ENCODE data around the gene MAP7. TPM values are rescaled to one million over a fixed set of nuclear protein-coding genes. Genes with fewer than 3 reads are reported as not detected.
A peak's percentile ranks its signal among the peaks of the same experiment; 100 is the strongest.

The MAP7 gene
- polyA plus RNA-seq, 1 donor: 37.2 TPM

DNA sequence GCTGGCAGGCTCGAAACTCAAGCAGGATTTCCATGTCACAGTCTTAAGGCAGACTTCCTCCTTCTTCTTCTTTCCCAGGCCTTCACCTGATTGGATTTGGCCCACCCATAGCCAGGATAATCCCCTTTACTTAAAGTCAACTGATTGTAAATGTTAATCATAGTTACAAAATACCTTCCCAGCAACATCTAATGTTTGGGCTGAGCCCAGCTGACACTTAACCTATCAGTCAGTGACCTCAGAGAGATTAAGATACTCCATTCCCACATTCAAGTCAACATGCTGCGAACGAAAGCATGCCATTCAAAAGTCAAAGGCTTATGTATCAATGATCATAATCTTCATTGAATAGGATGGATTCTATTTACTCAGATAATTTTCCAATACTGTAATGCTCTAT, 16.0 kb downstream of the MAP7 start:
- Histone ChIP-seq H3K9me3 (ENCODE audit: control insufficient read depth, low read depth, low read length) (no peaks in the 10 kb centered on the region), H3K27me3 (ENCODE audit: control insufficient read depth, insufficient read depth, low read length) (no peaks in the 10 kb centered on the region), H3K27ac (ENCODE audit: low read length) (no peak overlapping the region), H3K4me1 (ENCODE audit: control insufficient read depth, insufficient read depth, low read length) (no peaks in the 10 kb centered on the region), H3K36me3 (ENCODE audit: control insufficient read depth, insufficient read depth, low read length) (no peaks in the 10 kb centered on the region), H3K4me3 (ENCODE audit: low read length) (no peak overlapping the region)
- WGBS (ENCODE audit: insufficient coverage, low lambda C conversion rate): 50% methylated on average over 2 of the region's 3 CpGs
- no peak for DNase-seq

DNA sequence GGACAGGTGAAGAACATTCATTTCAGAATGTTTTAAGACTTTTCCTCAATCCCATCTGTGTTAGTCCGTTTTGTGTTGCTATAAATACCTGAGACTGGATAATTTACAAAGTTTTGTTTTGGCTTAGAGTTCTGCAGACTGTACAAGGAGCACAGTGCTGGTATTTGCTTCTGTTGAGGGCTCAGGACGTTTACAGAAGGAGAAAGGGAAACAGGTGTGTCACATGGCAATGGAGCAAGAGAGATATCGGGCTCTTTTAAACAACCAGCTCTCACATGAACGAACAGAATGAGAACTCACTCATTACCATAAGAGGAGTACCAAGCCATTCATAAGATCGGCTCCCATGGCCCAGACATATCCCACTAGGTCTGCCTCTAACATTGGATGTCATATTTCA, 16.7 kb downstream of the MAP7 start:
- Histone ChIP-seq H3K27ac (ENCODE audit: low read length) (no peak overlapping the region), H3K27me3 (ENCODE audit: control insufficient read depth, insufficient read depth, low read length) (no peaks in the 10 kb centered on the region), H3K4me1 (ENCODE audit: control insufficient read depth, insufficient read depth, low read length) (no peaks in the 10 kb centered on the region), H3K9me3 (ENCODE audit: control insufficient read depth, low read depth, low read length) (no peaks in the 10 kb centered on the region), H3K36me3 (ENCODE audit: control insufficient read depth, insufficient read depth, low read length) (no peaks in the 10 kb centered on the region), H3K4me3 (ENCODE audit: low read length) (no peak overlapping the region)
- DNase-seq: no peak
- WGBS (ENCODE audit: insufficient coverage, low lambda C conversion rate): no CpG with 5 or more reads among the region's 5 CpGs

DNA sequence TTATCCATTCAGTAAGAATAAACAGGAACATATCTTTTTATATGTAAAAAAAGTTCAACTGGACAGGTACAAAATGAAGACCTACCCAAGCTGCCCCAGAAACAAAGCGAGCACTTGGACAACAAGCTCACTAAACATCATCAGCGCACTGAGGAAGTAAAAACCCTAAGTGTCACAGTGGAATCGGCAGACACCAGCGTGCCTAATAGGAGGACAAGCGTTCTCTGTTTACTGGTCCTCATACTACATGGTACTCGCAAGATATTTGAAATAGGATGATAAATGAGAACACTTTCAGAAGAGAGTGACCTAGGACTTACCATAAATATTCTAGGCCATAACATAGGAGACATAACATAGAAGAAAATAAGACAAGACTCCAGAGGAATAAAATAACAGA, 18.2 kb downstream of the MAP7 start:
- H3K36me3 ChIP-seq (ENCODE audit: control insufficient read depth, insufficient read depth, low read length): no peaks in the 10 kb centered on the region
- no peak overlapping the region for H3K27ac ChIP-seq (ENCODE audit: low read length)
- 100% methylated on average over 1 of the region's 6 CpGs for WGBS (ENCODE audit: insufficient coverage, low lambda C conversion rate)

DNA sequence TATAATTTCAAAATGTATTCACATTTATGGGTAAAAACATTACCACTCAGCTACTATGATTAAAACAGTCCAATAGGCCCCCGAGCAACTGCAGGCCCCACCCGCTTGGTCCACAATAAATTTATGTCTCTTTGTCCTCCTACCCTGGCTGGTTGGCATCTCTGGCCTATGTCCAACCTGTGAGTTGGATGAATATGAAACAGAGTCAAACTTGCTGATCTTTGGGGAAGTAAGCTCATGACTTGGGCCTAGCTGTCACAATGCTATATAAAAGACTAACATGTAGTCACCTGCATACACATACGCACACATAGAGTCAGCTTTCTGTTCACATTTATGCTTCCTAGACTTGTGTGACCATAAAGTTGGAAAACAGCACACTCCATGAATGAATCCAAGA, 20.5 kb downstream of the MAP7 start:
- DNase-seq: no peak
- Histone ChIP-seq H3K4me3 (ENCODE audit: low read length) (no peak overlapping the region), H3K9me3 (ENCODE audit: control insufficient read depth, low read depth, low read length) (no peaks in the 10 kb centered on the region), H3K27ac (ENCODE audit: low read length) (no peak overlapping the region), H3K4me1 (ENCODE audit: control insufficient read depth, insufficient read depth, low read length) (no peaks in the 10 kb centered on the region), H3K36me3 (ENCODE audit: control insufficient read depth, insufficient read depth, low read length) (no peaks in the 10 kb centered on the region), H3K27me3 (ENCODE audit: control insufficient read depth, insufficient read depth, low read length) (no peaks in the 10 kb centered on the region)
- no CpG with 5 or more reads among the region's 3 CpGs for WGBS (ENCODE audit: insufficient coverage, low lambda C conversion rate)

More for the DNA sequence above, 18.2 kb downstream of the MAP7 start:
- DNase-seq: no peak
- H3K27me3 ChIP-seq (ENCODE audit: control insufficient read depth, insufficient read depth, low read length): no peaks in the 10 kb centered on the region
- H3K9me3 ChIP-seq (ENCODE audit: control insufficient read depth, low read depth, low read length): no peaks in the 10 kb centered on the region
- H3K4me3 ChIP-seq (ENCODE audit: low read length): no peak overlapping the region
- no peaks in the 10 kb centered on the region for H3K4me1 ChIP-seq (ENCODE audit: control insufficient read depth, insufficient read depth, low read length)

DNA sequence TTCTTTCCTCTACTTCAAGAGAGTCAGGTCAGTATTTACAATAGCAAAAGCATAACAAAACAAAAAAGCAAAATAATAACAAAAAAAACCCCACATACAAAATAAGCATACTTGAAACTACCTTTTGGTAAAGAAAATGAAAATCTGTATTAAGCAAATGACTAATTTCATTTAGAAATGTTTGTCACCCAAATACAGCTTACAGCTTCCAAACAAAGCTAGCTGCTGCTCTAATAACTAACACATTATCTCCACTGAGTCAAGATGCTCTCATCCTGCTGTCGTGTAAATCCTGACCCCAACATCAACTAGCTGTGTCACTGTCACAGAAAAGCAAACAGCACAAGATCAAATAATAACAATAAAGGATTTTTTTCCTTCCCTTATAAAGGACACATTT, 21.7 kb downstream of the MAP7 start:
- no peaks in the 10 kb centered on the region for H3K9me3 ChIP-seq (ENCODE audit: control insufficient read depth, low read depth, low read length)
- DNase-seq: no peak
- H3K4me3 ChIP-seq (ENCODE audit: low read length): no peak overlapping the region
- H3K27me3 ChIP-seq (ENCODE audit: control insufficient read depth, insufficient read depth, low read length): no peaks in the 10 kb centered on the region
- WGBS (ENCODE audit: insufficient coverage, low lambda C conversion rate): 43% methylated on average over 1 of the region's 1 CpG
- H3K4me1 ChIP-seq (ENCODE audit: control insufficient read depth, insufficient read depth, low read length): no peaks in the 10 kb centered on the region
- no peak overlapping the region for H3K27ac ChIP-seq (ENCODE audit: low read length)
- no peaks in the 10 kb centered on the region for H3K36me3 ChIP-seq (ENCODE audit: control insufficient read depth, insufficient read depth, low read length)

DNA sequence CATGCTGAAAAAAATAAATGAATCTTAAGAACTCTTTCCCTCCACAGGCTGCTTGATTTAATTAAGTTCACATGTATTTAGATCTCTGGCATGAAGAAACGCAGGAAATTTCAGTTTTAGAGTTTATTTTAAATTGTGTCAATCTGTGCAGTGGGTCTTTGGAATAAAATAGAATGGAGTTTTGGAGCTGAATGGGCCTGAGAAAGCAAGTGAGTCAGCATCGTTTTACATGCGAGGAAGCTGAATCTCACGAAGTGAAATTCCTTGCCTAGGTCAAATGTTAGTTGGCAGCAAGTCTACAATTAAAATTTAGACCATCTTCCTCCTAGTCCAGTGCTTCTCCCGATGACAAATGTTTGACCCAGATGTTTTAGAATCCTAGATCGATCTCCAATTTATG, 22.4 kb downstream of the MAP7 start:
- 100% methylated on average over 1 of the region's 6 CpGs for WGBS (ENCODE audit: insufficient coverage, low lambda C conversion rate)
- Histone ChIP-seq H3K27ac (ENCODE audit: low read length) (no peak overlapping the region), H3K4me3 (ENCODE audit: low read length) (no peak overlapping the region), H3K4me1 (ENCODE audit: control insufficient read depth, insufficient read depth, low read length) (no peaks in the 10 kb centered on the region), H3K9me3 (ENCODE audit: control insufficient read depth, low read depth, low read length) (no peaks in the 10 kb centered on the region), H3K27me3 (ENCODE audit: control insufficient read depth, insufficient read depth, low read length) (no peaks in the 10 kb centered on the region), H3K36me3 (ENCODE audit: control insufficient read depth, insufficient read depth, low read length) (no peaks in the 10 kb centered on the region)
- DNase-seq: no peak

DNA sequence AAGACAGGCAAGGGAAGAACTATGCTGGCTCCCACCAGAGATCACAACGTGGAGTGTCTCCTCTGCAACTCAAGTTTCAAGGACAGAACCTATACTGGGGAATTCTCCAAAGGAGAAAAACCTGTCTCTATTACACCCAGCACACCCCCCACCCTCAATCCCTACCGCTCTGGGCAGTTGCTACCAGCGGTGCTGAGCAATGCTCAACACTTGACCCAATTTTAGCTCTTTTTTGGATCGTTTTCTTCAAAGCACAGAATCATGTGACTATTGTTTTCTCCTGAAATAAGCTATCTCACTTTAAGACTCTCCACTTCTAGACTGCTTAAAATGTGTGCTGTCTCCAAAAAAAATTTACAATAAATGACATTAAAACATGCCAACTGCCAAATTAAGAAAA, 23.3 kb downstream of the MAP7 start:
- 14% methylated on average over 1 of the region's 4 CpGs for WGBS (ENCODE audit: insufficient coverage, low lambda C conversion rate)
- peaks cover 1% of the 10 kb centered on the region for H3K4me1 ChIP-seq (ENCODE audit: control insufficient read depth, insufficient read depth, low read length)
- H3K36me3 ChIP-seq (ENCODE audit: control insufficient read depth, insufficient read depth, low read length): no peaks in the 10 kb centered on the region
- no peaks in the 10 kb centered on the region for H3K9me3 ChIP-seq (ENCODE audit: control insufficient read depth, low read depth, low read length)
- no peaks in the 10 kb centered on the region for H3K27me3 ChIP-seq (ENCODE audit: control insufficient read depth, insufficient read depth, low read length)
- H3K4me3 ChIP-seq (ENCODE audit: low read length): no peak overlapping the region
- no peak for DNase-seq
- no peak overlapping the region for H3K27ac ChIP-seq (ENCODE audit: low read length)

DNA sequence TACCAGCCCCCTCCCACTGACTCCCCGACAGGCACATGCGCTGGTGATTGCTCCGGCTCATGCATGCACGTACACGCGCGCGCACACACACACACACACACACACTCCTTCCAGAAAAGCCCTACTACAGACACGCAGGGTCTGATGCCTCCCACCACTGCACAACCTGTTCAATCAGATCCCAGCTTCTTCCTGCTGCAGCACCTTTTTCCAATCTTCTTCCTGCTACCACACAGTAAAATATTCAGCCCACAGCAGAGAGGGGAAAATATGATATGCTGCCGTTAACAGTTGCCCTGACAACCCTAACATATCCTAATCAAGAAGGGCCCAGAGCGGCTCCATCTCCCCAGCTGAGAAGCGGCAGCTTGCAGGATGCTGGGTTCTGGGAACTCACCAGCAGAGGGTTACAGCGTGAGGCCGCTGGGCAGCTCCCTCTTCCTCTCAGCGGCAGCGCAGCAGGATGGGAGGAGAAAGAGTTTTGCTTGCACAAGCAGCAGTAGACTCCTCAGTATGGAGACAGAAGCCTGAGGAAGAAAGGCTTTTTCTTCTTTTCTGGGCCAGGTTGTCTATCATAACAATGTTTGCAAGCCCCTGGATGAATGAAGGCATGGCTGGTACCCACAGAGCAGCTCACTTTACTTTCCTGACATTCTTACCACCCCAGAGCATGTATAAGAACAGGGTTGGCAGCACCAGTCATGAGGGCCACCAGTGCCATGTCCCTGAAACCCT, 23.9 kb downstream of the MAP7 start:
- no CpG with 5 or more reads among the region's 16 CpGs for WGBS (ENCODE audit: insufficient coverage, low lambda C conversion rate)
- no peaks in the 10 kb centered on the region for H3K27me3 ChIP-seq (ENCODE audit: control insufficient read depth, insufficient read depth, low read length)
- H3K4me3 ChIP-seq (ENCODE audit: low read length): no peak overlapping the region
- no peaks in the 10 kb centered on the region for H3K9me3 ChIP-seq (ENCODE audit: control insufficient read depth, low read depth, low read length)
- no peak overlapping the region for H3K27ac ChIP-seq (ENCODE audit: low read length)
- H3K36me3 ChIP-seq (ENCODE audit: control insufficient read depth, insufficient read depth, low read length): no peaks in the 10 kb centered on the region
- DNase-seq: peak in 1 of 2 donors; percentile 46
- peaks cover 5% of the 10 kb centered on the region for H3K4me1 ChIP-seq (ENCODE audit: control insufficient read depth, insufficient read depth, low read length)

DNA sequence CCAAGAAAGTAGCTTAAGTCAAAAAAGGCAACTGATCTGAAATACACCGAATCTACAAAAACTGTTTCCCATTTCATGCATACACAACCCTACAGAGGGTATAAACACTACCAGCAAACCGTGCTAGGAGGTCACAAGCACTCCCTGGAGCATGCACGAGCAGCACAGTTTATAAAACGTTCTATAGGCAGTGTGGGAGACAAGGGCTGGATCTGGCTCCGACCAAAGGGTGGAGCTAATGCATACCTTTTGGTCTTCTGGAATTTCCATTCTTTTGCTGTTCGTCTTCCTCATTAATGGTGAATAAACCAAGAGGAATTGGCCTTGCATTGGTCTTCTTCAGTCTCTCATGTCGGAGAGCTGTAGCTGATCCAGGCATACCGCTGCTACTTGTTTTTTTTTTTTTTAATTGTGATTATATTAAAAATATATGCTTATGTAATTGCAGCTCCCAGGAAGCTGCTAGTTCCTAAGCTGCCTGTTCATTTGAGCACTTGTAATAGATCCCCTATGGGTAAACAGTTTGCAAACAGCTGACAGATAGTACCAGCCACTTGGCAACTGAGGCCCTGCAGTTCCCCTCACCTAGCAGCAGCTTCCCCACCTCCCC, 24.5 kb downstream of the MAP7 start:
- Histone ChIP-seq H3K36me3 (ENCODE audit: control insufficient read depth, insufficient read depth, low read length) (no peaks in the 10 kb centered on the region), H3K4me3 (ENCODE audit: low read length) (no peak overlapping the region), H3K9me3 (ENCODE audit: control insufficient read depth, low read depth, low read length) (no peaks in the 10 kb centered on the region), H3K27ac (ENCODE audit: low read length) (no peak overlapping the region), H3K27me3 (ENCODE audit: control insufficient read depth, insufficient read depth, low read length) (no peaks in the 10 kb centered on the region), H3K4me1 (ENCODE audit: control insufficient read depth, insufficient read depth, low read length) (peaks cover 10% of the 10 kb centered on the region)
- 80% methylated on average over 2 of the region's 8 CpGs for WGBS (ENCODE audit: insufficient coverage, low lambda C conversion rate)
- DNase-seq: no peak

DNA sequence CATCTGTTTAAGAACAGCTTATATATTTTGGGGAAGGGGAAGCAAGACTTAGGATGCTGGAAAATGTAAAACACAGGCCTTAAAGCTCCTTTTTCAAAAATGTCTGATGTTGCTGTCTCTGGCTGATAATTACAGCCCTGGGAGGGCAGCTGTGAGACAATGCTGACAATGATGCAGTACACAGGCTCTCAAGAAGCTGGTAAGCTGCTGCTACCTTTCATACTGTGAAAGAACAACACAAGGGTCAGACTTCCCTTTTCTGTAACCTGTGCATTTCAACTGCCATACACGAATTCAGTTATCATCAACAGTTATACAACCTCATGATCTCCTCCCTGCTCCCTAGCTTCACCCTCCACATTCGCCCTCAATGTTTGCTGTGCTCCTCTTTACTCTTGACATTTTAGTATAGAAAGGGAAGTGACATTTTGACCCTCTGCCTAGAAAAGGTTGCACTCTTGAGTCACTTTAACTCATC, 25.2 kb downstream of the MAP7 start:
- H3K4me3 ChIP-seq (ENCODE audit: low read length): no peak overlapping the region
- DNase-seq: no peak
- H3K27me3 ChIP-seq (ENCODE audit: control insufficient read depth, insufficient read depth, low read length): no peaks in the 10 kb centered on the region
- H3K27ac ChIP-seq (ENCODE audit: low read length): no peak overlapping the region
- WGBS (ENCODE audit: insufficient coverage, low lambda C conversion rate): 60% methylated on average over 1 of the region's 2 CpGs
- peaks cover 13% of the 10 kb centered on the region for H3K4me1 ChIP-seq (ENCODE audit: control insufficient read depth, insufficient read depth, low read length)
- H3K9me3 ChIP-seq (ENCODE audit: control insufficient read depth, low read depth, low read length): no peaks in the 10 kb centered on the region
- H3K36me3 ChIP-seq (ENCODE audit: control insufficient read depth, insufficient read depth, low read length): peaks cover 2% of the 10 kb centered on the region
